NB4 (cell line): ENCODE measurements around the gene CEACAM20.
A peak's percentile ranks its signal among the peaks of the same experiment; 100 is the strongest.

Experiments used
- DNase-seq: peaks from one replicate; pipeline ENCODE4 v3.0.0; 2010; ENCODE audit warnings: low read depth
- H3K4me3 ChIP-seq: one replicate; pipeline ENCODE4 v1.5.1; 2011; ENCODE audit warnings: mild to moderate bottlenecking, low read depth, low read length, moderate library complexity
- CTCF ChIP-seq: IDR thresholded peaks from one replicate; pipeline ENCODE4 v1.5.1; 2012; ENCODE audit warnings: low read depth, low read length
- MAX ChIP-seq: IDR thresholded peaks from 2 replicates; pipeline ENCODE4 v1.6.1; 2011; ENCODE audit warnings: low read depth, low read length
- MYC ChIP-seq: IDR thresholded peaks from 2 replicates; pipeline ENCODE4 v1.6.1; 2011; ENCODE audit warnings: low read depth, low read length
- POLR2A ChIP-seq: IDR thresholded peaks from 2 replicates; pipeline ENCODE4 v1.6.1; 2011; ENCODE audit warnings: mild to moderate bottlenecking; ENCODE audit not compliant: insufficient read length; ENCODE audit errors: extremely low read depth

Gene CEACAM20

GRCh38 chr19:44573627-44574026 is 44.2 kb upstream of the CEACAM20 start:
- DNase-seq = no peak
- no peak overlapping the region for H3K4me3 ChIP-seq
- TF ChIP-seq POLR2A = no peak
- no peak for TF ChIP-seq MAX

GRCh38 chr19:44573183-44573582 is 43.7 kb upstream of the CEACAM20 start:
- TF ChIP-seq MAX (no peak), CTCF (no peak), POLR2A (no peak), MYC (no peak)
- H3K4me3 ChIP-seq = no peak overlapping the region
- DNase-seq = no peak

GRCh38 chr19:44572581-44572900 is 43.1 kb upstream of the CEACAM20 start:
- no peak overlapping the region for H3K4me3 ChIP-seq
- no peak for DNase-seq
- no peak for TF ChIP-seq POLR2A
- no peak for TF ChIP-seq MYC
- no peak for TF ChIP-seq MAX

GRCh38 chr19:44571830-44572580 is 42.5 kb upstream of the CEACAM20 start:
- H3K4me3 ChIP-seq = no peak overlapping the region
- DNase-seq = no peak
- TF ChIP-seq MAX (no peak), MYC (no peak), CTCF (no peak), POLR2A (no peak)

- TF ChIP-seq MYC (no peak), CTCF (peak; percentile 59), POLR2A (no peak)
- H3K4me3 ChIP-seq = no peak overlapping the region
- DNase-seq = peak; percentile 74
These were observed 41.7 kb upstream of the CEACAM20 start for GRCh38 chr19:44570984-44571684.

GRCh38 chr19:44570603-44570983 is 41.1 kb upstream of the CEACAM20 start:
- no peak overlapping the region for H3K4me3 ChIP-seq
- DNase-seq = no peak
- TF ChIP-seq MAX (no peak), POLR2A (no peak), CTCF (no peak), MYC (no peak)
